G401 (cell line): Measurements from ENCODE around the gene KRT81. TPM values are rescaled to one million over a fixed set of nuclear protein-coding genes. Genes with fewer than 3 reads are reported as not detected.
"Not testable (repeated sequence)": the region's sequence is repeated elsewhere in the genome, so short reads cannot be mapped to it uniquely, and the experiment has no call there.

ENCODE experiments used
- DNase-seq: peaks from one replicate; pipeline ENCODE4 v3.0.0-alpha.2; 2015; ENCODE audit warnings: low spot score
- in situ Hi-C: cut with HindIII; loops from 2 replicates; pipeline ENCODE4 v1.10.0; 2016; ENCODE audit warnings: low sequenced_read_pairs, mixed read lengths
- total RNA-seq: library from RNA; depleted of rRNA; stranded (reverse); fragments of >200 nt; shearing (Covaris generic); gene quantifications from 2 replicates; pipeline ENCODE4 v1.2.3, GENCODE V29; 2014

Gene KRT81
- total RNA-seq, 1 experiment from 2014 or later = not detected

DNA sequence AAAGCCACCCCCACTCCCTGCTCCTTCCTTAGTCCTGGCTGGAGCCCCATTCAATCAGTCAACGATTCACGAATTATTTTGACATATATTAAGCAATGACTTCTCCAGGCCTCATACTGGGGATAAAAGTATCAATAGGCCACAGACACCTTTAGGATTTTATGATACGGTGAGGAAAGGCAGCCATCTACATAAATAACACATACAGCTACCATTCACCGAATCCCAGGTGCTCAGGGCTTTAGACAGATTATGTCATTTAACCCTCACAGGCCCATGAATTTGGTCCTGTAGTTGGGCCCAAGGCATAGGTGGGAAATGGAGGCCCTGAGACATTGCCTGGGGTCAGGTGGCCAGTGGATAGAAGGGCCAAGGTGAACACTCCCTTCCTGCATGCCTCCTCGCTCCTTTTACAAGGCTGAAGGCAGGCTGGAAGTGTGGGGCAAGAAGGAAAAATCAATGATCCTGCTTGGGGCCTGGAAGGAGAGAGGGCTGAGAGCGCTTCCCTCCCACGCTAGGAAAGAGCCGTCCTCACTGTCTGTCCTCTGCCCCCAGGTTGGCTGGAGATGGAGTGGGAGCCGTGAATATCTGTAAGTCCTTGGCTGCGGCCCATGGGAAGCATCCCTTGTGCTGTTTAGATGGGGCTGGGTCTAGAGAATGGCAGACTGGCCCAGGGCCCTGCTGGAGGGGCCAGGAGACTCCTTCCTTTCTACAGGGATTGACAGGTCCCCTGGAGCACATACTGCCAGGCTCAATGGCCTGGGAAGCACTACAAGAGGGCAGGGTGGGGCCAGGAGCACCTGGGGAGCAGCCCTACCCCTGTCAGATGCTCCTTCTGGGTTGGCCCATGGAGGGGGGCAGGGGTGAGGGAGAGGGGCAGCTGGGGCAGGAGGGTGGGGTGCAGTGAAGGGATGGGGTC is 43.5 kb downstream of the KRT81 start:
- in situ Hi-C loops = no loop called here
- no peak for DNase-seq

DNA sequence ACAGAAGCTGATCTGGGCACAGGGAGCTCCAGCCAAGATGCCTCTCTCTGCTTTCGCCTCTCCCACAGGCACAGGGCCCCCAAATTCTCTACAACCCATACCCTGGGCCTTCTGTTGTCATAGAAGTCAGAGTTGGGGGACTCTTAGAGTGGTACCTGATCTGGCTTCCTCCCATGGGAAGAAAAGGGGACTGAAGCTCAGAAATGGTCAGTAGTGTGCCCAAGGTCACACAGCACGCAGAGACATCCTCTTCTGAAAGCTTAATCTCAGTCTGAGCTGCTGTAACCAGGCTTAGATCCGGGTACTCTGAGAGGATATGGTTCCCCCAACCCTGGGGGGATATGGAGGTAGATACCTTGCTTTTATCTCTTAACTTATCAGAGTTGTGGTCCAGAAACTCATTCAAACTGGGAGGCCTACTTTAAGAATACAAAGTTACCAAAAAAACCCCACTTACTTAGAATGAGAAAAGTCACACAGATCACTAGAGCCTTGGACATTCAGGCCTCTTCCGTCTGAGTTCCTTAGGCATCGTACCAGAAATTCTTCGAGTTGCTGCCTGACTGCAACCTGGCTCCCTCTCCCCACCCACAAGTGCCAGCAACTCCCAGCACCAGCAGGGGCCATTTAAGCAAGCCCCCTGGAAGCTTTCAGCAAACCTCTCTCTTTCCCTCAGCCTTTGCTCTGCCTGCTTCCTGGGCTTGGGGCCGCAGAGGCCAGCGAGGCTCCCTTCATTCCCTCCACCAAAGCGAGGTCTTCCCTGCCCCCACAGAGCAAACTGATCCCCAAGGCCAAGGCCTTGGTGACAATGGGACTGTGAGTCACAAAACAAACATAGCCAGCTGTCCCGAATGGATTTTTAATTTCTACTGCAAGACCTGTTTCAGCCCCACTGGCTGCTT is 44.4 kb downstream of the KRT81 start:
- DNase-seq = no peak

DNA sequence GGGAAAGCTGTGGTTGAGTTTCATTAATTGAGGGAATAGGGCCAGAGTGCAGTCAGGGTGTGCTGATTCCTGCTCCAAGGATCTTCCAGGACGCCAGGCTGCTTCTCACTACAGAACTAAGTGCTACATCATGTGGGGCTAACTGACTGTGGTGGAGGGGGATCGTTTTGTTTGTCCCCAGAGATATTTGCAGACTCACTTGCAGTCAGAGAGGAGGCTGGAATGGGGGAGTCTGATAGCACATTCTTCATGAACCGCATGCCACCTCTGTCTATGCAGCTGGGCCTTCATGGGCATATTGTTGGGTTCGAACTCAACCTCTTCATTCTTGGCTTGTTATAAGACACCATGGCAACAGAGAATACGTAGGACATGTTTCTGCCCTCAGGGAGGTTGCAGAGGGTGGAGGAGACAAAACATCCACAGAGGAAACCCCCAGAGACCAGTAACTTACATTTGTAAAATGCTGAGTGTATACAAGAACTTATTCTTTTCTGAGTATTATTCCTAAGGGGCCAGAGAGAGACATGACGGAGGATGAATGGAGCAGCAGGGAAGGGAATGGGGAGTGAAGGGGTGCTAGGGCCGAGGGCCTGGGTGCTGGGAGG is 45.3 kb downstream of the KRT81 start:
- no peak for DNase-seq
- in situ Hi-C loops = no loop called here

More for the DNA sequence above, 44.4 kb downstream of the KRT81 start:
- in situ Hi-C loops = no loop called here

DNA sequence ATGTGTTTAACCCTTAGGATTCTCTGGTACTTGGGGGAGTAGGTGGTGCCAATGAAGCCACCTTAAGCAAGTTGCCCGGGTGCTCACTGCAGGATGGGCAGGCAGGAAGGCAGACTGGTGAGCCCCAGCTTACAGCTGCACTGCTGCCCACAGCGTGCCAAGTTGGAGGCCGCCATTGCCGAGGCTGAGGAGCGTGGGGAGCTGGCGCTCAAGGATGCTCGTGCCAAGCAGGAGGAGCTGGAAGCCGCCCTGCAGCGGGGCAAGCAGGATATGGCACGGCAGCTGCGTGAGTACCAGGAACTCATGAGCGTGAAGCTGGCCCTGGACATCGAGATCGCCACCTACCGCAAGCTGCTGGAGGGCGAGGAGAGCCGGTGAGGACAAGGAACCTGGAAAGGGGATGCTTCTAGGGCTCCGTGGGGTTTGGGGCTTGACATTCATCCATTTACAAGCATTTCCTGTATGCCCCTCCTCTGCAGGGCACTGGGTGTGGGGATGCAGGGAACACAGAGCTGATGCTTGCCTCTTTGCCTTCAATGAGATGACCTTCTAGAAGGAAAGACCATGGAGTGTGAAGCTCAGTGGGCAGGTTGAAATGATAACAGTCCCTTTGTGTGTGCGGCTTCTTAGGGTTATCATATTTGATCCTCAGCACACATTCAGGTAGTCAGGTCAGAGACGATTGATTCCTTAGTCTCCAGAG is 45.9 kb downstream of the KRT81 start:
- peak; percentile 7 for DNase-seq
- in situ Hi-C loops = no loop called here

DNA sequence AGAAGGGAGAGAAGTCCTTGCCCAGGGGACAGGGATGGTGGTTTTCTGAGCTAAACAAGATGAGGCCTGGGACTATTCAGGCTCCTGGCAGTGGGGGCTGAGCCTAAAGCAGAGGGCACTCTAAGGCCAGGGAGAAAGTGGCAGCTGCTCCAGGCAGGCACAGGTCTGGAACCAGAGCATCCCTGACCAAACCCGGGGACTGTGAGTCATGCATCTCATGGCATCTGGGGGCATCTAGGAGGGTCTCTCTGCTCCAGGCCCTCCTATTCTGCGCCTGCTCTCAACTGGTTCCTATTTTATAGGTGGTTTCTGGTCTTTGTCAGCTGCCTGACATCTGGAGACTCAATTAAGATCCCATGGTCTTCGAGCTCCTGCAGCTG is 46.7 kb downstream of the KRT81 start:
- DNase-seq = no peak
- in situ Hi-C loops = no loop called here

DNA sequence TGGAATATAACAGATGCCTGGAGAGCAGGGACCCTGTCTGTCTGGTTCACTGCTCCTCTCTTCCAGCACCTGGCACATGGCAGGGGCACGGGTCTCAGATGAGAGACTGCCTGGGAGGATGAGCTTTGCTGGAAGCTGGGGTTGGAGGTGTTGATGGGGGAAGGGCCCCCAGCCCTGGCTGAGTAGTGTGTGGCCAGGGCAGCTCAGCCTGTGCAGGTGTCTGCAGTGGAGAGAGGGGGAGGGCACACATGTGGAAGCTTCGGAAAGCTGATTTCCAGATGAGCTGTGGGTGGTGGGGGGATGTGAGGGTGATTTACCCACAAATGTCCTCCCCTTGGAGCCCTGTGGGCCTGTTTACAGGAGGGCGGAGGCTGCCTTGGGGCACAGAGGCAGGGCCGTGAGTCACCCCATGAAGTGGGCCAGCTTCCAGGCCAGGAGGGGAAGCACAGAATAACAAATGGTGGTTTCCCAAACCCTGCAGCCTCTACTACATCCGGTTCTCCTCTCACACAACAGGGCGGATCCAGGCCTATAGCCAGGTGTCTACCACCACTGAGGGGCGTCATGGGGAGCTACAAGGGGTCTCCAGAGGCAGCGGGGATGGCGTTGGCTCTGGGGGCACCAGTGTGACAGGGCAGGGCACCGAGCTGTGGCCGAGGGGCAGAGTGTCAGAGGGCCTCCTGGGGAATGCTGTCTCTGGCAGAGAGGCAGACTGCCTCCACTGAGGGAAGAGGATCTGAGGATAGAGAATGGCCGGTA is 47.3 kb downstream of the KRT81 start:
- DNase-seq = no peak

DNA sequence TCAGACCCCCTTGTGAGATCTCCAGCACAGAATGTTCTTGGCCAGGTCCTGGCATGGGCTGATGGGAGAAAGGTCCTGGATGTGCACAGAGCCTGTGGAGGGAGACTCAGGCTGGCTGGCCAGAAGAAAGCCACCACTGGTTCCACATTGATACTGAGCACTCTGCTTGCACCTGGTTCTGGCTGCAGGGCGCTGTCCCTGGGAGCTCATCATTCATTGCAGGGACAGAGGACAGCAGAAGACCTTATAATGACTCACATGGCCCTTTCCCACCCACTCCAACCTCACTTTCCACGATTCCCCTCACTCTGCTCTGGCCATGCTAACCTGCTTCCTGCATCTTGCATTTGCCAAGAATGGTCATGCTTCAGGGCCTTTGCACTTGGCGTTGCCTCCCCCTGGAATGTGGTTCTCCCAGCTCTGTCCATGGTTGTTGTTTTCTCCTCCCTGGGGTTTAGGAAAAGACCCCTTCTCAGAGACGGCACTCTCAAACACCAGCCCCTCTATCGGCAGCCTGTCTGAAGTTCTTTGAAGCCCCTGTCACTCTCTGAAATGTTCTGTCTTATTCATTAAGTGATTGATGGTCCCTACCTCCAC is 48.0 kb downstream of the KRT81 start:
- DNase-seq = no peak
- in situ Hi-C loops = no loop called here

More for the DNA sequence above, 47.3 kb downstream of the KRT81 start:
- in situ Hi-C loops = no loop called here

DNA sequence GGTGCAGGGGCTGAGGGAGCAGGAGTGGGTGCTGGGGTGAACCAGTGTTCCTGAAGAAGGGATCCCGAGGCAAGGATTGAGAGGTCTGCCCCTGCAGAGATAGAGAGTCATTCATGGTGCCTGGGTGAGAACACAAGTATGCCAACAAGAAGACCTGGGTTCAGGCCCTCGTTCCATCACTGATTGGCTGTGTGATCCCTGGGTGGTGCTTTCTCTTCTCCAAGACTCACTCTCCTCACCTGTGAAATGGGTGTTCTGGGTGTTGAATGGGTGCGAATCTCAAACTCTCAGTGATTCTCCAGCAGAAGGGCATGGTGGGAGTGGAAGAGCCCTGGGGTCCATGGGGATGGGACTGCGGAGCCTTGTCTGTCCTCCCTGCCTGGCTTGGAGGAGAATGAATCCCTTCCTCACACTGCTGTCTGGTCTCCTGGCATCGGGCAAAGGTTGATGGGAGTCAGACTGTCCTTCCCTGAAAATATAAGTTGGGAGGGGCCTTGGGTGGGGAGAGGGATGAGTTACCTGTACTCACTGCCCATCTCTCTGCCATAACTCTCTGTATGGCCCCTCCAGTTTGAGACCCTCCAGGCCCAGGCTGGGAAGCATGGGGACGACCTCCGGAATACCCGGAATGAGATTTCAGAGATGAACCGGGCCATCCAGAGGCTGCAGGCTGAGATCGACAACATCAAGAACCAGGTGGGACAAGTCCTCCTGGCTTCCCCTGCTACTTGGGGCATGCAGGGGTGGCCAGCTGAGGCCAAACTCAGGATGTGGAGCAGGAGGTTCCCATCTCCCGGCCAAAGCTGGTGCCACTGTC is 48.7 kb downstream of the KRT81 start:
- in situ Hi-C loops = no loop called here
- no peak for DNase-seq

DNA sequence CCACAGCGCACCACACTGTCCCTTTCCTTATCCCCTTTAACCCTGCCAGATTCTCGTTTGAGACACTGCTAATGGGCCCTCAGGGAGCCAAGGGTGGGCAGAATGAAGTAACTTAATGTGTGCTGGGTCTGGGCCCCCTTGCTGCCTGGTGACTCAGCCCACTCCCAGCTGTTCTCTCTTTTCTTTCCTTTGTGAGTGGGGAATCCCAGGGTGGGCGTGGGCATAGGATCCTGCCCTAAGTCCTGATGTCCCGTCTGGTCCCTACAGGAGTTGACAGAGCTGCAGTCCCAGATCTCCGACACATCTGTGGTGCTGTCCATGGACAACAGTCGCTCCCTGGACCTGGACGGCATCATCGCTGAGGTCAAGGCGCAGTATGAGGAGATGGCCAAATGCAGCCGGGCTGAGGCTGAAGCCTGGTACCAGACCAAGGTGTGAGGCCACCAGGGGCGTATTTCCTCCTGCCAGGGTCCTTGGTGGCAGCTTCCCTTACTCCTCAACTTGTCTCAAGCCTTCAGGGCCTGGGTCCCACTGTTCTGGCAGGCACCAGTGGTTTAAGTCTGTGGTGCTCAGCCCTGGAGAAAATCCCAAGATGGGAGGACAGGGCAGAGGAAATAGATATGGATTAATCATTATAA is 50.0 kb downstream of the KRT81 start:
- no peak for DNase-seq
- in situ Hi-C loops = no loop called here

DNA sequence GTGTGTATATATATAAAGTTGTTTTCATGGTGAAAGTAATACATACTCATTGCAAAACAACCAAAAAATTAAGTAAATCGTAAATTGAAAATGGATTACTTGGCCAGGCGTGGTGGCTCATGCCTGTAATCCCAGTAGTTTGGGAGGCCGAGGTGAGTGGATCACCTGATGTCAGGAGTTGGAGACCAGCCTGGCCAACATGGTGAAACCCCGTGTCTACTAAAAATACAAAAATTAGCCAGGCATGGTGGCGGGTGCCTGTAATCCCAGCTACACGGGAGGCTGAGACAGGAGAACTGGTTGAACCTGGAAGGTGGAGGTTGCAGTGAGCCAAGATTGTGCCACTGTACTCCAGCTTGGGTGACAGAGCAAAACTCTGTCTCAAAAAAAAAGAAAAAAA is 51.1 kb downstream of the KRT81 start:
- in situ Hi-C loops, DNase-seq: not testable (repeated sequence)

DNA sequence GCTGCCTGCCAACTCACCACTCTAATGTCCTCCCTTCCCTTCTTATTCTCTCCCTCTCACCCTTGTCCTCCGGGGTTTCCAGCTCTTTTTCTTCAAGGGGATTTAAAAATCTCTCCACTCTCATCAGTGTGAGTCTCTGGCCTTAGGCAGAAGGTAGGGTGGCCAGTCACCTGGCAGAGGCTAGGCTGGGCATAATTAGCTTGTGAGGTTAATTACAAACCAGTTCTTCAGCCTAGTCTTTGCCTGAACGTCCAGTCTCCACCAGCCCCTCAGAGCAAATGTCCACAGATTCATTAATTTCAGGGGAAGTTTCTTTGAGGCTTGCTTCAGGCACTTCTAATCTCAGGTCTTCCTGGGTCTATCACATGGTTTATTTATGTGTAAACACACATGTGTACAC is 51.6 kb downstream of the KRT81 start:
- DNase-seq = no peak
- in situ Hi-C loops = no loop called here

DNA sequence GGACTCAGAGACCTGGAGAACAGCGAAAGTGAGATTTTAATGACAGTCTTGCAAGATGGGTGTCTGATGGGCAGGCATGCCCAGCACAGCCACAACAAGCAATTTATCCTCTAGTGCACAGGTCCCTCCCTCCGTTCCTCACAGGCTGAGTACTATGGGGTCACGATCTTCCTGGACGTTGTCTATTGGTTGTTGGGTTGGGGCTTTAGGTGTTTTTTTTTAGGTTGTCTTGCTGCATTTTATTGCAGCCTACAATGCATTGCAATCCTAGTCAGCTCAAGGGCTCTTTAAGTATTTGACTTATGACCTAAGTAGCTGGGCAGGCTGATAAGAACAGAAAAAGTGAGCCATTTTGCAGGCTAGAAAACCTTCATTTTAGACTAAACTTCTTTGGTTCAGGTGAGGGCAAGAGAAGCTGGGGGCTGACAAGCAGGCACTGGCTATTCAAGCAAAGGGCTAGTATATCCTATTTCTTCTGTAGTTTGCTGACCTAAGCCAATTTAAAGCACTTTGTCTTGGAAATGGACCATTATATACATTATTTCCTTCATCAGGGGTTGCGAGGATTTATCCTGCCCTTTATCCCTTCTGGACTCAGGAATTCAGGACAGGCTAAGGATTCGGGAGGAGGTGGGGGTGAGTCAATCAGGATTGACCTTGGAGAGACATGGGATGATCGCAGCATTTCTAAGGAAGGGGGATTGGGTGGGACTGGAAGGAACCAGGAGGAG is 52.3 kb downstream of the KRT81 start:
- DNase-seq = no peak
- in situ Hi-C loops = no loop called here

DNA sequence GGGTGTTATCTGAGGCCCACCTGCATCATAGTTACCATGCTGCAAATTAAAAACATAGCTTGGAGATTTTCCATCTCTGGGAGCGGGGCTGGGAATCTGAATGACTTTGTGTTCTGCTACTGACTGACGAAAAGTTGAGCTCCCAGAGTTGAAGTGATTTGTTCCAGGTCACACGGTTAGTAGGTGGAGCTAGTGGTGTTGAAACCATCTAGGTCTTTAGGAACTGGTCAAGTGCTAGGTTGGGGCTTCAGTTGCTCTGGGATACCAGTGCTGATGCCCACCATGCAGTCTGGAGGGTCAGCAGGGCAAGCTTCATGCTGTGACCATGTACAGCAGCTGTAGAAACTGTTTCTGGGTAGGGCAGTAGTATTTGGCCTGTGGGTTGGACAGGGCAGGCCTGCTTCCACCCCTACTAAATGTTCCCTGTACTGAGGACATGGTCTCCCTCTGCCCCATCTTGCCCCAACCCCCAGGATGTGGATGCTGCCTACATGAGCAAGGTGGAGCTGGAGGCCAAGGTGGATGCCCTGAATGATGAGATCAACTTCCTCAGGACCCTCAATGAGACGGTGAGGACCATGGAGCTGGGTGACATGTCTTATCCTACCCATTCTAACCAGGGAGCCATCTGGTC is 53.0 kb downstream of the KRT81 start:
- DNase-seq = no peak
- in situ Hi-C loops = no loop called here

DNA sequence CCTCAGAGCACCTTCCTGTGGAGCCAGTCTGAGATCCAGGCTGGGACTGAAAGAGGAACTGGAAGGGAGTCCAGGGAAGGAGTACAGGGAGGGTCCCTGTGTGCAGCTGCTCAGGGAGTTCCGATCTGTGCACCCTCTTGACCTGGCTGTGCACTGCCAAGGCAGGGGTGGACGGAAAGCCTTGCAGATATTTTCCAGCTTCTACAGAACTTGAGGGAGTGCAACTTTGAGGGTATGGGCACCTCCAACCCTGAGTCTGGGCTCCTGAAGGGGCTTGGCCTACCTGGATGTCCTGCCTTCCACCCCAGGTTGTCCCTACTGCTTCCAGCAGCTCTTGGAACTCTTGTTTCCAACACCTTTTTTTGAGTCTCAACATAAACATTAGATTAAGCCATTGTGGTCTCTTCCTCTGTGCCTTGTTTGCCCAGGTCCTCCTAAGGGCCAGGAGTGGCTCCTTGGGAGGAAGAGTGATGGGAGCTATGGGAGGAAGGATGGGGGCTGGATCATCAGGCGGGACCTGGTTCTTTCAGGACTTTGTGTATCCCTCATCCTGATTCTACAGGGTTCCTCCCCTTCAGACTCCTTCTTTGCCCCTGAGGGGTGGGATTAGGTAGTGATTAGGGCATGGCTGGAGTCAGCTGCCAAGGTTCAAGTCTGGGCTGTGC is 54.8 kb downstream of the KRT81 start:
- in situ Hi-C loops = no loop called here
- DNase-seq = no peak
